ENCODE data around the gene ZBTB5.

The ZBTB5 gene

GRCh38 chr9:37419204-37419603, 46.0 kb downstream of the ZBTB5 start:
- TF ChIP-seq, protein P1, sequence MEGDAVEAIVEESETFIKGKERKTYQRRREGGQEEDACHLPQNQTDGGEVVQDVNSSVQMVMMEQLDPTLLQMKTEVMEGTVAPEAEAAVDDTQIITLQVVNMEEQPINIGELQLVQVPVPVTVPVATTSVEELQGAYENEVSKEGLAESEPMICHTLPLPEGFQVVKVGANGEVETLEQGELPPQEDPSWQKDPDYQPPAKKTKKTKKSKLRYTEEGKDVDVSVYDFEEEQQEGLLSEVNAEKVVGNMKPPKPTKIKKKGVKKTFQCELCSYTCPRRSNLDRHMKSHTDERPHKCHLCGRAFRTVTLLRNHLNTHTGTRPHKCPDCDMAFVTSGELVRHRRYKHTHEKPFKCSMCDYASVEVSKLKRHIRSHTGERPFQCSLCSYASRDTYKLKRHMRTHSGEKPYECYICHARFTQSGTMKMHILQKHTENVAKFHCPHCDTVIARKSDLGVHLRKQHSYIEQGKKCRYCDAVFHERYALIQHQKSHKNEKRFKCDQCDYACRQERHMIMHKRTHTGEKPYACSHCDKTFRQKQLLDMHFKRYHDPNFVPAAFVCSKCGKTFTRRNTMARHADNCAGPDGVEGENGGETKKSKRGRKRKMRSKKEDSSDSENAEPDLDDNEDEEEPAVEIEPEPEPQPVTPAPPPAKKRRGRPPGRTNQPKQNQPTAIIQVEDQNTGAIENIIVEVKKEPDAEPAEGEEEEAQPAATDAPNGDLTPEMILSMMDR (IDR thresholded peaks at IDR 0.05; ENCODE audit: control insufficient read depth, extremely low read depth, insufficient read depth) = no peak
- DNase-seq (ENCODE audit: low read depth) = no peak
- no peak overlapping the region for H3K4me3 ChIP-seq (ENCODE audit: low read depth, low read length)

DNA sequence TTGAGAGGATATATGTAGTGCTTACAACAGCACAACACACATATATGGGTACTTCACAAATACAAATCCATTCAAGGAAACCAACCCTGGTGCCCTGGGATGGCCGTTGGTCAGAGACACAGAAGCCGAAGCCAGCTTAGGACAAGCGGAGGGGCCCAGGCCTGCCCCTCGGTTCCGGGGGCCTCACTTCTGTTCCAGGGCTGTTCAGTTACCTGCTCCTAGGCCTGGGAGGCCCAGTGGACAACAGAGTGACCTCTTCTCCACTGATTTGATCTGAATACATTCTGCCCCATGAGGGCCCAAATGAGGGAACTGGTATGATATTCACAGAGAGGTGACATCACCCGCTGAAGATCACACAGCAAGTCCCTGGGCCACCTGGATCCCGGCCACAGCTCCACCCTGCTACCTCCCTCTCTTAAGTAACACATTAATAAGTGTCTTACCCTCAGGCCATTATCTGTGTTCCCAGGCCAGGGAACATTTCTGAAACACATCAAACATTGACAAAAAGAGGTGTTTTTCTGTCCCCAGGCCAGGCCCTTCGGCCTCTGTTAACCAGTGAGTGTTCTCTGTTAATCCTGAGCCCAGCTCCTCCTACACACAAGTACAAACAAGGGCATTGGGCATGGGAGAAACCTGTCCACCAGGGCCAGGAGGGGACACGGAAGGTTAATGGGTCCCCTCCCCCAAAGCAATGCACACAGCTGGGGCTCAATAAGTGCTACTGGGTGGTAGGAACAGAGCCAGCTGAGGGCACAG, 47.2 kb downstream of the ZBTB5 start:
- TF ChIP-seq, protein P1 (IDR thresholded peaks at IDR 0.05; ENCODE audit: control insufficient read depth, extremely low read depth, insufficient read depth) = no peak
- H3K4me3 ChIP-seq (ENCODE audit: low read depth, low read length) = no peak overlapping the region
- peak; percentile 74 for DNase-seq (ENCODE audit: low read depth)

DNA sequence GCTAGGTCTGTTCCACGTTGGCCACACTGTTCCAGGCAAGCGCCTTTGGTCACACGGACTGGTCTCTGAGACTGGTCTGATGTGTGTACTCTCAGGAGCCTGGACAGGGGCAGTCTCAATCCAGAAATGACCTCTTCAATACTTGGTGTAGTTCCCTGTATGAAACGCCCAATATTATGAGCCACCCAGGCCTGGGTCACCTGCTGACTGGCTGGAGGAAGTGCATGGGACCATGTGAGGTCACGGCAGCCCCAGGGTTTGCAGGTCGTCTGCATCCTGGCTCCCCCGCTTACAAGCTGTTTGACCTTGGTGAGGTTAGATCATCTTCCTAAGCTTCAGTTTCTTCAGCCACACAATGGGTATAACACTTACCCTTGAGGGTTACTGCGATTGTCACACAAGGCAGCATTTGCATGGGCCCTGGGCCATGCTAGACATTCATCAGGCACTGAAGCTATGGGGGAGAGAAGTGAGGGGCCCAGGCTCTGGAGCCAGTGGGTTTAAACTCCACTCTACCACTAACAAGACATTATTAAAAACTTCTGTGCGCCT, 47.9 kb downstream of the ZBTB5 start:
- no peak for DNase-seq (ENCODE audit: low read depth)
- TF ChIP-seq, protein P1 (IDR thresholded peaks at IDR 0.05; ENCODE audit: control insufficient read depth, extremely low read depth, insufficient read depth) = no peak
- H3K4me3 ChIP-seq (ENCODE audit: low read depth, low read length) = no peak overlapping the region

- no peak overlapping the region for H3K4me3 ChIP-seq (ENCODE audit: low read depth, low read length)
- peak; percentile 45 for DNase-seq (ENCODE audit: low read depth)
- TF ChIP-seq, protein P1 (IDR thresholded peaks at IDR 0.05; ENCODE audit: control insufficient read depth, extremely low read depth, insufficient read depth) = peak; percentile 83
Observed at GRCh38 chr9:37415011-37415719, 50.1 kb downstream of the ZBTB5 start.

DNA sequence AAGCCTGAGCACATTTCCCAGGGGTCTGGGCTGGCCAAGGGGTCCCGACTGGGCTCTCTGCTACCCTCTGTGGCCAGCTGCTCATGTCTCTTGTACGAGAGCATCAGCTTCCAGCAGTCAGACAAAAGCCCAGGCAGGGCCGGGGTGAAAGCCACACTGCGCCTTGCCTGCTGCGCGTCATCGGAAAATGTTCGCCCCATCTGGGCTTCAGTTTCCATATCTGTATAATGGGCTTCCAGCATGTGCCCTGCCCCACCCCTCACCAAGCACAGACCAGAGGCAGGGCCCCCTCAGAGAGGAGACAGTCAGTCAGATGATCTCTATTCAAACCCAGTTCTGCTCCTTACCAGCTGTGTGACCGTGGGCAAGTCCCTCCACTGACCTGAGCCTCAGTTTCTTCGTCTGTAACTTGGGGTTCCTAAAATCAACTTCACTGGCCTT, 50.7 kb downstream of the ZBTB5 start:
- TF ChIP-seq, protein P1 (IDR thresholded peaks at IDR 0.05; ENCODE audit: control insufficient read depth, extremely low read depth, insufficient read depth) = no peak
- DNase-seq (ENCODE audit: low read depth) = no peak
- no peak overlapping the region for H3K4me3 ChIP-seq (ENCODE audit: low read depth, low read length)

GRCh38 chr9:37413311-37413710, 51.9 kb downstream of the ZBTB5 start:
- no peak overlapping the region for H3K4me3 ChIP-seq (ENCODE audit: low read depth, low read length)
- DNase-seq (ENCODE audit: low read depth) = no peak
- TF ChIP-seq, protein P1 (IDR thresholded peaks at IDR 0.05; ENCODE audit: control insufficient read depth, extremely low read depth, insufficient read depth) = no peak
